ENCODE measurements around the gene SLC9A4. TPM values are rescaled to one million over a fixed set of nuclear protein-coding genes. Genes with fewer than 3 reads are reported as not detected.

Gene SLC9A4
- polyA plus RNA-seq, 1 donor from 2014 or later: 0.15 TPM

DNA sequence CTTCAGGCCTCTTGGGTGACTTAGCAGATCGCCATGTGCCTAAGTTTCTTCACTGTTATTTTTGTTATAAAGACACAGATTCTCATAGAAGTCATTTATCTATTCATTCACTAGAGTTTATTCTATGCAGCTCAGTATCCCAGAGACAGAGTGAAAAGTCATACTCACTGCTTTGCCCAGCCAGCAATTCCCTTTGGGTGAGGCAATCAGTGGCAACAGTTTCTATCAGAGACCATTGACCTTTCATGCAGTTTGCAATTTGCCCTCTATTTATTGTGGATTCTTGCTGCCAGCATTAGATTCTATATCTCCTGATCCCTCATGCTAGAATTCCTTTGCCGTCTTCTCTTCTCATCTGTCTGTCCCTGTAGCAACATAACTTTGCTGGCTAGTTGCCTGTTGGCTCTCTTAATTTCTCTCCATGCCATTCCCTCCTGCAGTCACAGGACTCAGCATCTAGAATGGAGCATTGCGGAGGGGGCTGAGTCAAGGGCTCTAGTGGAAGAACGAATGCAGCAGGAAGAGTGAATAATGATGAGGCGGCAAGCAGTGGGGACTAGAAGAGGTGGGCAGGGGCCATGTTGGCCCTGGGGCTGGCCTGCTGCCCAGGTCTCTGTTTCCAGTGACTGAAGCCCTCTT, 12.2 kb downstream of the SLC9A4 start:
- Histone ChIP-seq H3K27ac (ENCODE audit: low read length) (no peak overlapping the region), H2AFZ (ENCODE audit: low read depth, low read length) (no peak overlapping the region), H3K36me3 (ENCODE audit: insufficient read depth, low read length) (no peaks in the 10 kb centered on the region), H3K27me3 (ENCODE audit: insufficient read depth, low read depth, low read length) (no peaks in the 10 kb centered on the region), H3K79me2 (replicated peaks; ENCODE audit: insufficient read depth, low read length) (no peaks in the 10 kb centered on the region), H4K20me1 (ENCODE audit: insufficient read depth) (no peaks in the 10 kb centered on the region), H3K4me2 (ENCODE audit: low read length) (no peak overlapping the region), H3F3A (ENCODE audit: insufficient read depth, low read length, poor library complexity, severe bottlenecking) (no peaks in the 10 kb centered on the region), H3K9ac (ENCODE audit: low read length) (no peak overlapping the region), H3K4me3 (ENCODE audit: low read length) (no peak overlapping the region), H3K9me2 (ENCODE audit: insufficient read depth, low read length) (no peaks in the 10 kb centered on the region), H3K9me3 (ENCODE audit: low read length) (no peaks in the 10 kb centered on the region)
- TF ChIP-seq TAF1 (IDR thresholded peaks at IDR 0.05; ENCODE audit: low read depth) (no peak), RAD21 (conservative IDR thresholded peaks at IDR 0.05) (no peak), SMC3 (conservative IDR thresholded peaks at IDR 0.05; ENCODE audit: poor library complexity) (no peak), MXI1 (conservative IDR thresholded peaks at IDR 0.05; ENCODE audit: poor library complexity, severe bottlenecking) (no peak)
- TF ChIP-seq, protein P1, sequence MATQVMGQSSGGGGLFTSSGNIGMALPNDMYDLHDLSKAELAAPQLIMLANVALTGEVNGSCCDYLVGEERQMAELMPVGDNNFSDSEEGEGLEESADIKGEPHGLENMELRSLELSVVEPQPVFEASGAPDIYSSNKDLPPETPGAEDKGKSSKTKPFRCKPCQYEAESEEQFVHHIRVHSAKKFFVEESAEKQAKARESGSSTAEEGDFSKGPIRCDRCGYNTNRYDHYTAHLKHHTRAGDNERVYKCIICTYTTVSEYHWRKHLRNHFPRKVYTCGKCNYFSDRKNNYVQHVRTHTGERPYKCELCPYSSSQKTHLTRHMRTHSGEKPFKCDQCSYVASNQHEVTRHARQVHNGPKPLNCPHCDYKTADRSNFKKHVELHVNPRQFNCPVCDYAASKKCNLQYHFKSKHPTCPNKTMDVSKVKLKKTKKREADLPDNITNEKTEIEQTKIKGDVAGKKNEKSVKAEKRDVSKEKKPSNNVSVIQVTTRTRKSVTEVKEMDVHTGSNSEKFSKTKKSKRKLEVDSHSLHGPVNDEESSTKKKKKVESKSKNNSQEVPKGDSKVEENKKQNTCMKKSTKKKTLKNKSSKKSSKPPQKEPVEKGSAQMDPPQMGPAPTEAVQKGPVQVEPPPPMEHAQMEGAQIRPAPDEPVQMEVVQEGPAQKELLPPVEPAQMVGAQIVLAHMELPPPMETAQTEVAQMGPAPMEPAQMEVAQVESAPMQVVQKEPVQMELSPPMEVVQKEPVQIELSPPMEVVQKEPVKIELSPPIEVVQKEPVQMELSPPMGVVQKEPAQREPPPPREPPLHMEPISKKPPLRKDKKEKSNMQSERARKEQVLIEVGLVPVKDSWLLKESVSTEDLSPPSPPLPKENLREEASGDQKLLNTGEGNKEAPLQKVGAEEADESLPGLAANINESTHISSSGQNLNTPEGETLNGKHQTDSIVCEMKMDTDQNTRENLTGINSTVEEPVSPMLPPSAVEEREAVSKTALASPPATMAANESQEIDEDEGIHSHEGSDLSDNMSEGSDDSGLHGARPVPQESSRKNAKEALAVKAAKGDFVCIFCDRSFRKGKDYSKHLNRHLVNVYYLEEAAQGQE (IDR thresholded peaks at IDR 0.05; ENCODE audit: borderline replicate concordance): no peak
- TF ChIP-seq, protein P2, sequence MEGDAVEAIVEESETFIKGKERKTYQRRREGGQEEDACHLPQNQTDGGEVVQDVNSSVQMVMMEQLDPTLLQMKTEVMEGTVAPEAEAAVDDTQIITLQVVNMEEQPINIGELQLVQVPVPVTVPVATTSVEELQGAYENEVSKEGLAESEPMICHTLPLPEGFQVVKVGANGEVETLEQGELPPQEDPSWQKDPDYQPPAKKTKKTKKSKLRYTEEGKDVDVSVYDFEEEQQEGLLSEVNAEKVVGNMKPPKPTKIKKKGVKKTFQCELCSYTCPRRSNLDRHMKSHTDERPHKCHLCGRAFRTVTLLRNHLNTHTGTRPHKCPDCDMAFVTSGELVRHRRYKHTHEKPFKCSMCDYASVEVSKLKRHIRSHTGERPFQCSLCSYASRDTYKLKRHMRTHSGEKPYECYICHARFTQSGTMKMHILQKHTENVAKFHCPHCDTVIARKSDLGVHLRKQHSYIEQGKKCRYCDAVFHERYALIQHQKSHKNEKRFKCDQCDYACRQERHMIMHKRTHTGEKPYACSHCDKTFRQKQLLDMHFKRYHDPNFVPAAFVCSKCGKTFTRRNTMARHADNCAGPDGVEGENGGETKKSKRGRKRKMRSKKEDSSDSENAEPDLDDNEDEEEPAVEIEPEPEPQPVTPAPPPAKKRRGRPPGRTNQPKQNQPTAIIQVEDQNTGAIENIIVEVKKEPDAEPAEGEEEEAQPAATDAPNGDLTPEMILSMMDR (IDR thresholded peaks at IDR 0.05; ENCODE audit: poor library complexity, severe bottlenecking): no peak

DNA sequence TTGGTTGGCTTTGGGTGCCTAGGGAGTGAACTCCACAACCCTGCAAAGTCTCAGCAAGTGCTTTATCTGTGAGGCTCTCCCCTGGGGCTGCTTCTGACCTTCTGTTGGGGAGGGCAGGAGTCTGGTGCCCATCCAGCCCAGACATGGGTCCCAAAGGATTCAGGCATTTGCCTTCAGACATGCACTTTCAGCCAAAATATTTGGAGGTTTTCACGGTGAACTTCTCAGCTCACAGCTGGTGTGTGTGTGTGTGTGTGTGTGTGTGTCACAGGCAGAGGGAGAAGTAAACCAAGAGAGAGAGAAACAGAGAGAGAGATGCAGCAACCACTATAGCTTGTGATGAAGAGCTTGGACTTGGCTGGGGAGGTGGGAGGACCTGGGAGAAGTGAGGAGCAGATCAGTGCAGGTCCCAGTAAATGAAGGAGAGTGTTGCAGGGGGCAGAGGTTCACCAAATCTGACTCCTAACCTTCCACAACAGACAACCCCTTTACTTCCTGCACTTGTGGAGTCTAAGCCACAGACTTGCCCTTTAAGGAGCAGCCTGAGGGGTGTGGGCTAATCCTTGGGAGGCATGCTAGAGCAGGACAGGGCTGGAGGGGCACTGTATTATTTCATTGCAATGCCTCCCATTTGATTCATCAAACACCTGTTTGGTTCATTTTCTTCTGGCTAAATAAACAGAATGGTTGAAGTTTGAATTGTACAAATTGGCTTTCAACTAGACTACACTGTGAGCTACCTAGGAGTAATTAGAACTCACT, 14.1 kb downstream of the SLC9A4 start:
- no peaks in the 10 kb centered on the region for H3K36me3 ChIP-seq (ENCODE audit: insufficient read depth, low read length)
- no peaks in the 10 kb centered on the region for H3K9me3 ChIP-seq (ENCODE audit: low read length)
- H3K27me3 ChIP-seq (ENCODE audit: insufficient read depth, low read depth, low read length): no peaks in the 10 kb centered on the region
- no peak overlapping the region for H3K4me3 ChIP-seq (ENCODE audit: low read length)
- no peak overlapping the region for H3K27ac ChIP-seq (ENCODE audit: low read length)
- no peaks in the 10 kb centered on the region for H3F3A ChIP-seq (ENCODE audit: insufficient read depth, low read length, poor library complexity, severe bottlenecking)
- no peaks in the 10 kb centered on the region for H4K20me1 ChIP-seq (ENCODE audit: insufficient read depth)
- H2AFZ ChIP-seq (ENCODE audit: low read depth, low read length): no peak overlapping the region
- H3K9me2 ChIP-seq (ENCODE audit: insufficient read depth, low read length): no peaks in the 10 kb centered on the region
- no peak overlapping the region for H3K9ac ChIP-seq (ENCODE audit: low read length)
- no peak overlapping the region for H3K4me2 ChIP-seq (ENCODE audit: low read length)
- TF ChIP-seq EP300 (conservative IDR thresholded peaks at IDR 0.05; ENCODE audit: poor library complexity, severe bottlenecking): no peak
- no peak for TF ChIP-seq MXI1 (conservative IDR thresholded peaks at IDR 0.05; ENCODE audit: poor library complexity, severe bottlenecking)
- no peak for TF ChIP-seq EZH2 (IDR thresholded peaks at IDR 0.05; ENCODE audit: borderline replicate concordance, insufficient read depth, low read length, poor library complexity, severe bottlenecking)
- no peaks in the 10 kb centered on the region for H3K79me2 ChIP-seq (replicated peaks; ENCODE audit: insufficient read depth, low read length)
